HG02610 (cell line): ENCODE measurements around the gene COX19.
"Not testable (repeated sequence)": the region's sequence is repeated elsewhere in the genome, so short reads cannot be mapped to it uniquely, and the experiment has no call there.

Experiments used
- ATAC-seq: cut with Tn5 transposase; IDR thresholded peaks from one replicate; pipeline ENCODE4 v1.9.1; 2021; ENCODE audit warnings: mild to moderate bottlenecking, moderate library complexity; ENCODE audit not compliant: unreplicated experiment

The COX19 gene

DNA sequence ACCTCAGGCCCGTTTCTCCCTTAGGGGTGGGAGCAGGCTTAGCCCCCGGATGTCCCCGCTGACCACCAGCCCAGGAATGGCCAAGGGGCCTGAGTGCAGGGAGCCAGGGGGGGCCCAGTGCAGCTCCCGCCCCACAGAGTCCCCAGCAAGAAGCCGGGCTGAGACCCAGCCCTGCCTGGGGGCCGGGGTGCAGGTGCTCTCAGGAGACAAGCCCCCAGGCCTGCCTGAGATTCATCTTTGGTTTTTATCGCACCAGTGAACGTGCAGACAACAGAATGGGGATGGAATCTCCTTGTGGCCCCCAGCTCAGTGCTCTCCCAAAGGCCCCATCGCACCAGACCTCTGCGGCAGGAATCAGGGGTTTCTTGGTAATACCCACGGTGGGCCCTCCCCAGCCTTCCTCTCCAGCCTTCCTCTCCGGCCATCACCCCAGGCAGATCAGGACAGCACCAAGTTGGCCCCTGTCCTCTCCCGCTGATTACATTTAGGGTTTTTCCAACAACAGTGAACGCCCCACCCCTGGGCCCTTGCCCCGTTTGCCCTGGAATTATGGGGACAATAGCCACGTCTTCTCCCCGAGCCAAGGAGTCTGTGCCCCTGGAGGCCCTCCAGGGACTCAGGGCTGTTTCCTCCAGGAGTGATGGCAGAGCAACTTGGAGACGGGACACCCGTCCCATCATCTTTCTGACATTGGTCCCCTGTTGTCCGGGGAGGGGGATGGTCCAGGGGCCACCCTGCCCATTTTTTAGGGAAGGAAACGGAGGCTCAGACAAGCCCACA is 43.3 kb downstream of the COX19 start:
- ATAC-seq = no peak

DNA sequence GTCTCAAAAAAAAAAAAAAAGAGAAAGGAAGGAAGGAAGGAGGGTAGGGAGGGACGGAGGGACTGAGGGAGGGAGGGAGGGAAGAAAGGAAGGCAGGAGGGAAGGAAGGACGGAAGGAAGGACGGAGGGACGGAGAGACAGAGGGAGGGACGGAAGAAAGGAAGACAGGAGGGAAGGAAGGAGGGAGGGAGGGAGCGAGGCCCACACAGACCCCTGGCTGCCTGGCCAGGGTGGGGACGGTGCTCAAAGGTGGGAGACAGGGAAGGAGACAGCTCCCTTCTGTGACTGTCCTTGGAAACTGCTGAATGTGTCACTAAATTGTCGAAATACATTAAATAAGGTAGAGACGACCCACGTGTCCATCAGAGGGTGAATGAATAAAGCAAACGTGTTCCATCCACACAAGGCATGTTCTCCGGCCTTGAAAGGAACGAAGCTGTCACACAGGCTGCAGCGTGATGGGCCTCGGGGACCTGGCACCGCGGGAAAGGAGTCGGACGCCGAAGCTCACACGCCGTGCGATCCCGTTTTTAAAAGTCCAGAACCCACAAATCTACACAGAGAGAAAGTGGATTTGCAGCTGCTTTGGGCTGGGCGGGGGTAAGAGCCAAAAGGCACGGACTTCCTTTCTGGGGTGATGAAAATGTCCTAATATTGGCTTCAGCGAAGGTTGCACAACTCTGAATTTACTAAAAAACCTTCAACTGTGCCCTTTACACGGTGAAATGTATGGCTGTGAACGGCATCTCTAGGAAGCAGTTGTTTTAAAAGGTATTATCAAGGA is 44.2 kb downstream of the COX19 start:
- no peak for ATAC-seq

DNA sequence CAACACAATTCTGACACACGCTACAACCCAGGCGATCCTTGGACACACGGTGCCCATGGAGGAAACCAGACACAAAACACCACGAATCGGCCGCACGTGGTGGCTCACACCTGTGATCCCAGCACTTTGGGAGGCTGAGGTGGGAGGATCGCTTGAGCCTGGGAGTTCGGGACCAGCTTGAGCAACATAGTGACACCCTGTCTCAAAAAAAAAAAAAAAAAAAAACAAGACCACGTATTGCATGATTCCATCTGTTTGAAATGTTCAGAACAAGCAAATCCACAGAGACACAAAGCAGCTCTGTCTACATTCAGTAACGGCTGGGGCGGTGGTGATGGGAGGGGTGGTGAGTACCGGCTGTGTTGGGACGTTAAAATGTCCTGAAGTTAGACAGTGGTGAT is 46.0 kb downstream of the COX19 start:
- ATAC-seq = no peak

DNA sequence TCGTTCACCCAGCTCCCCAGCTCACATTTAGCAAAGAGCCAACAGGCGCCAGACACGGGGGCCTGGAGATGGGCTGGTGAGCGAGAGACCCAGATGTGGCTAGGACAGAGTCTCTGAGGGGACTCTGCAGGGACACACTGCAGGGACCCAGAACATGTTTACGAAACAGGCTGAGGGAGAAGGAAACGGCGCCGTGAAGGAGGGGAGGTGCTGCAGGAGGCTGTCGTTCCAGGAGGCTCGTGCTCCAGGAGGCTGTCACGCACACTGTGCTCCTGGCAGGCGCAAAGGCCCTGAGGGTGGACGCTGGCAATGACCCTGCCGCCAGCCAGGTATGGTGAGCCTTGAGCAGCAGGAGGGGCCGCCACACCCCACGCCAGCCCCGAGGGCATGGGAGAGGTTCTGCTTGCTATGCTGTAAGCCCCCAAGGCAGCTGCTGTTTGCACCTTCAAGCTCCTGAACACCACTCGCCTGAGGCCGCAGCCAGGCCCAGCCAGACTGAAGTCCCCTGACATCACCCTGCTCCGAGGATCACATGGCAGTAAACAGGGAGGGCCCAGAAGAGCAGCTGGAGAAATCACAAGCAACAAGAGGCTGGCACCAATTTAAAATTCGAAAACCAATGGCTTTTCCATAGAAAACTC is 48.2 kb downstream of the COX19 start:
- ATAC-seq = no peak

DNA sequence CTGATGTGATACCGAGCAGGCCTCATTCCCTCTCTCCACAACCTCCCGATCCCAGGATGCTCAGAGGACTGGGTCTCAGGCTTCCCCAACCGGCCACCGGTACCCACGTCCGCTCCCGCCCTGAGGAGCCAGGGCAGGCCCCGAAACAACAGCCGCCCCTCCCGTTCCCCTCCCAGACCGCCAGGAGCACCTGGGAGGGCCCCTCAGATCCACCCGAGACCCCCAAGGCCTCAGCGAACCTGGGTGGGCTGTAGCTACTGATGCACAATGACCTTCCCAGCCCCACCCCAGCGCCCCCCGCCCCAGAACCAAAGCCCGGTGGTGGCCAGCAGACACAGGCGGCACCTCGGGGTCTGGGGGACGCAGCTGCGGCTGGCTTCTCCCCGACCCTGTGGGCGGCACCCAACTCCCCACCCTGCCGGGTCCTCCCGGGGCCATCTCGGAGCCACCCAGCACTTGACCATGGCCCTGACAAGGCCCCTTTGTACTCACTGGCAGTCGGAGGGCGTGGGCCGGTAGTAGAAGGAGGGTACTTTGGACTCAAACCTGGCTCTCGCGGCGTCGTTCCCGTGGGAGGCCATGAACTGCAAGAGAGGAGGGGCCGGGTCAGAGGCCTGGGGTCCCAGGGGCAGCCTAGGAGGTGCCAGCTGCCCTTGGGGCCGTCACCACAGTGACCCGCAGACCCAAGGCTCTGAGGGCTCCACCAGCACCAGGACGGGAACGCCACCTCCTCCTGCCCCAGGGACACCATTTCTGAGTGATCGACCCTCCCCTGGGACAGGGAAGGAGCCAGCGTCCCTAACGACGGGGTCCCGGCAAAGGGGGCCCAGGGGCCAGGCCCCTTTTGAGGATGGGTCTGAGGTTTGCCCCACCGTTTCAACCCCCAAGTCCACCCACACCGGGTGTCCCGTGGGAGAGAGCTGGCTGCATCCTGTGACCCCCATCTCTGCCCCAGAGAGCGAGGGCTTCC is 49.0 kb downstream of the COX19 start:
- ATAC-seq = no peak

DNA sequence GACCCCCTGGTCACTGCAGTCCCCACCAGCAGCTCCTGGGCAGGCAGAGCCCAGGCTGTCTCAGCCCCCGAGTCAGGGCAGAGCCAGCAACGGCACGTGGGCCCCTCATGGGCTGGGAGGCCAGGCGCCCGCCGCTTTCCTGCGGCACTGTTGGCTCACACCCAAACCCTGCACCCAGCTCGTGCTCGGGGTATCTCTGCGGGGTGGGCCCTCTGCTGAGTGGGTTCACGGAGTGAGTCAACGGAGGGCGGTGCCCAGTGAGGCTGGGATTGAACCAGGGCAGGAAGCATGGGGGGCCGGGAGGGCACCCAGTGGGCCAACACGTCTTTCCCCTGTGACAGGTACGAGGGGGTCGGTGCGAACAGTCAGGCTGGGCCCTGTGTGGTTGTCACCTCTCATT is 49.7 kb downstream of the COX19 start:
- no peak for ATAC-seq

DNA sequence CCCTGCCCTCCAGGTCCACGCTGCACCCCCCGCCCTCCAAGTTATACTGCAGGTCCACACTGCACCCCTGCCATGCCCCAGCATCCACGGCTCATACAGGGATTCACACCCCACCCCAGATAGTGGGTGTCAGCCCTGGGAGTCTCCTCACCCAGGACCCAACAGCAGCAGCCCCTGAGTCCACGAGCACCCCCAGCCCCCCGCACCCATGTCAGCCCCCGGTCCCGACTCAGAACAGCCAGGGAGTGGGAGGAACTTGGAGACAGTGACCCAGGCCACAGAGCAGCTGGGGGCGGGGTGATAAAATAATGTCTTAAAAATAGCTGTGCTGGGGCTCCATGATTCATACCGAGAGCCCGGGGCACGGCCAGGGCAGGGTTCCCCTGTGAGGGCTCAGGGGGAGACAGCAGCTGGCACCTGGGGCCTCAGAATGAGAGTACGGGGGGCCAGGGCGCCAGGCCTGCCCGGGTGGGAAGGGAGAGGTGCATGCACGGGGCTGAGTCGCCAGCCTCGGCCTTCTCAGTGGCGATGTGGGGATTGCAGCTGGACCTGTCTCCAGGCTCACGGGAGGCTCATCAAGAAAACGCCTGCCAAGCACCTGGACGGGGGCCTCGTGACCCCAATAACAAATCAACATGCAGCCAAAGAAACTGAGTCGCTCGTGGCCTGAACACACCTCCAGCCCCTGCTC is 50.7 kb downstream of the COX19 start:
- ATAC-seq = peak; percentile 36

DNA sequence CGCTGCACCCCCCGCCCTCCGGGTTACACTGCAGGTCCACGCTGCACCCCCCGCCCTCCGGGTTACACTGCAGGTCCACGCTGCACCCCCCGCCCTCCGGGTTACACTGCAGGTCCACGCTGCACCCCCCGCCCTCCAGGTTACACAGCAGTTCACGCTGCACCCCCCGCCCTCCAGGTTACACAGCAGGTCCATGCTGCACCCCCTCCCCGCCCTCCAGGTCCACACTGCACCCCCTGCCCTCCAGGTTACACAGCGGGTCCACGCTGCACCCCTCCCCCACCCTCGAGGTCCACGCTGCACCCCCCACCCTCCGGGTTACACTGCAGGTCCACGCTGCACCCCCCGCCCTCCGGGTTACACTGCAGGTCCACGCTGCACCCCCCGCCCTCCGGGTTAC is 51.3 kb downstream of the COX19 start:
- not testable (repeated sequence) for ATAC-seq

DNA sequence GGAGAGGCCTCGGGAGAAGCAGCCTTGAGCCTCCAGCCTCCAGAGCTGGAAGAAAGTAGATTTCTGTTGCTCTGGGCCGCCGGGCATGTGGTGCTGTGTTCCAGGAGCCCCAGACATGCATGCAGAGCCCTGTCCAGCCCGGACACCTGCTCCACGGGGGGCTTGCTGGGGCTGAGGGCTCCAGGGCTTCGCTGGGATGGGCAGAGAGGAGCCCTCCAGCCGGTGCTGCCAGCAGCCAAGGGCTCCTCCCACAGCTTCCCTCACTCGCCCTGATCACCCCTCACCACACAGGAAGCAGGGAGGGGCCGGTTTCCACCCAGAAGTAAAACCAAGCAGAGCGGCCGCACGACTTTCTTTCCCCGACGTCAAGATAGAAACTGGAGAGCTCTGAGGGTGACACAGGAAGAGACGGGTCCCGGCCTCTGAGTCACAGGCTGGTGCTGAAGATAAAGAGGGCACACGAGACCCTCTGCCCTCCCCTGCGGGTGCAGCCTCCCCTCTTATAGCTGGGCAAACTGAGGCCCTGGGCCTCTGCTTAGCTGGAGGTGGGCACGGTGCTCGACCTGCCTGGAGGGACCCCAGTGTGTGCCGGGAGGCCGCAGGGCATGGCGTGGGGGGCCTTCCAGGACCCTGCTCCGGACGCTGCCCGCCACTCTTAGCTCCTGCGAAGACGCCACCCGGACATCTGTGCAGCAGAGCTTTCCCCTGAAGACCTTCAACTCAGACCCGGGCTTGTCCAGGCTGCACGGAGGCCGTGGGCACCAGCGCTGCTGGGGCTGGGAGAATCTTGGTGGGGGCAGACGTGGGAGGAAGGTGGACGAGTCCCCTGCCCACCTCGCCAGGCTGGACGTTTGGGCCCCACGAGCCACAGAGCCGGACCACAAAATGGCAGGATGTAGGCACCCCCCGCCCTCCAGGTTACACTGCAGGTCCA is 52.0 kb downstream of the COX19 start:
- ATAC-seq = peak; percentile 67

DNA sequence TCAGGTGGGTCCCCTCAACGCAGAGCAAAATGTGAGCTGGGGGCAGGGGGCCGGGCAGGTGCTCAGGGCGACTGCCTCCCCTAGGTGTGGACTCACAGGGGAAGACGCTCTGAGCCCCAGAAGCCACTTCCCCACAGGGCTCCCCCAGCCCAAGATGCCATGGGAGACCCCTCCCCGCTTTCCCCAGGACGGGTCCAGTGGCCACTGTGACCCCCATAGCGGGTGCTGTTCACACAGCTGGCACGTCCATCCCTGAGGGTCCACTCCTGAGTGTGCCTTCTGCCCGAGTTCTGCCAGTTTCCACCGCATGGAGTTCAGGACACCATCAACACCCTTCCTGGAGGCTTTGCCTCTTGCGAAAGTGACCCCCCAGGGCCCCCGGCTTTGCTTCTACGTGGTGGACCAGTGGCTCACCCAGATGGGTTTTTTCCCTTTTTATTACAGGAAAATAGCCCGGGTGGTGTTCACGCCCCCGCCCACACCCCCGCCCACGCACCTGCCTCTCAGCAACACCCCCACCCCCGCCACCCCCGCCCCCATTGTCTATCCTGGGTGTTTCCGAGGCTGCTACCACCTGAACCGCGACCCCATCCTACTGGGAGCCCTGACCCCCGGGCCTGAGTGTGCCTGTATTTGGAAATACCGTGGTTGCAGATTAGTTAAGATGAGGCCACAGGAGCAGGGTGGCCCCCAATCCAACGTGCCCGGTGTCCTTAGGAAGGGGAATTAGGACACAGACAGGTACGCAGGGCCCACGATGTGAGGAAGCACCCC is 52.8 kb downstream of the COX19 start:
- no peak for ATAC-seq

DNA sequence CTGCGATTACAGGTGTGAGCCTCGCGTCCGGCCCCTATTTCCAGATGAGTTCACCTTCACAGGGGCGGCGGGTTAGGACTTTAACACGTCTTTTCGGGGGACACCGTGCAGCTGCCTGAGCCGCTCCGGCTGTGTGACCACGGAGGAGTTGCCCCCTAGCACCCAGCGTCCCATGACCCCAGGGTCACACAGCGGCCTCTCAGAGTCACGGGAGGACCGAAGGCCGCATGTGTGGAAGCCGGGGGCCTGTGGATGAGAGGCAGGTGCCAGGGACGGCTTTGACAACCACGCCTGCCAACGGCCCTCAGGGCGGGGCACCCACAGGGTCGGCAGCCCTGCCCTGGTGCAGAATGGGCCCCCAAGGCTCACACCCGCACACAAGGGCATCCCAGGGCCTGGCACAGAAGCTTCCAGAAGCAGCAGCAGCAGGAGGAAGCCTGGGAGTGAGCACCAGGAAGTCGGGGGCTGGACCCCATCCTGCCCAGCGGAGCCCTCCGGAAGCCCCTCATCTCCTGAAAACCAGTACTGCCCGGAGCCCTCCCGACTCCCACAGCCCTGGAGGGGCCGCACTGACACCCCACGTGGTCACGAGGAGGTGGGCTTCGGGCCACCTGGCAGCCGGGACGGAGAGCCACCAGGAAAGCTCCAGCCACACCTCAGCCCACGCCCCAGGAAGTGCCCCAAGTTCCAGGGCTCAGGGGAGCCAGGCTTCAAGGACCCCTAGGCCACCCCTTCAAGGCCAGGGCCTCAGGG is 53.6 kb downstream of the COX19 start:
- ATAC-seq = no peak

DNA sequence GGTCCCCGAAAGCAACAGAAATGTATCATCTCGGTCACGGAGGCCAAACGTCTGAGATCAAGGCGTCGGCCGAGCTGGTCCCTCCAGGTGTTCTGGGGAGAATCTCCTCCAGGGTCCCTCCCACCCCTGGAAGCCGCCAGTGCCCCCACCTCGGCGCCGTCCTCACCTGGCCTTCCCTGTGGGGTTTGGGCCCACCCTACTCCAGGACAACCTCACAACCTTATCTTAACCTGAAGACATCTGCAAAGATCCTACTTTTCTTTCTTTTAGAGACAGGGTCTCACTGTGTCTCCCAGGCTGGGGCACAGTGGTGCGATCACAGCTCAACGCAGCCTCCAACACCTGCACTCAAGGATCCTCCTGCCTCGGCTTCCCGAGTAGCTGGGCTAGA is 54.3 kb downstream of the COX19 start:
- no peak for ATAC-seq

DNA sequence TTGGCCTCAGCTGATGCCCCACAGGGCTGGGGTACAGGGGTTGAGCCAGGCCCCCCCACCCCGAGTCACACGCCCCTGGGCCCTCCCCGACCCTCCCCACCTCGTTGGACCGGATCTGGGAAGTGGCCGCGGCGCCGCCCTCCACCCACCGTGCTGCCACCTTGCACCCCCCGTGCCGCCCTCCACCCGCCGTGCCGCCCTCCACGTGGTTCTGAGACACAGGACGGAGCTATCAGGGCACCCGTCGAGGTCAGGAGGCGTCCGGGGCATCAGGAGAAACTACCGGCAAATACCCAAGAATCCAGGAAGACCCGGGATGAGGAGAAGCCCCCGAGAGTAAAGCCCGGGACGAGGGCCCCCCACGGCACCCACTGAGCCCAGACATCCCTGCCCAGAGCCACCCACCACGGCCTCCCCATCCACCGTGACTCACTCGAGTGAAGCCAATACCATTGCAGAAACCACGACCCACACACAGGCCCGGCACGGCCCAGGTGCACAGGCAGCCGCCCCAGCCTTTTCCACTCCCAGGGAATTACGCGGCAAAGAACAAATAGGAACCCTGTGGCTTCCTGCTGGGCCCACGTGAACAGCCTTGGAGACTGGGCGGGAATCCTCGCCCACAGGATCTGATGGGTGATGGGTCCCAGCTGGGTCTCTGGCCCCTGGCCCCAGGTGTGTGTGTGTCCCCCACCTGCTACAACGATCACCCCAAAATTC is 54.8 kb downstream of the COX19 start:
- ATAC-seq = no peak

DNA sequence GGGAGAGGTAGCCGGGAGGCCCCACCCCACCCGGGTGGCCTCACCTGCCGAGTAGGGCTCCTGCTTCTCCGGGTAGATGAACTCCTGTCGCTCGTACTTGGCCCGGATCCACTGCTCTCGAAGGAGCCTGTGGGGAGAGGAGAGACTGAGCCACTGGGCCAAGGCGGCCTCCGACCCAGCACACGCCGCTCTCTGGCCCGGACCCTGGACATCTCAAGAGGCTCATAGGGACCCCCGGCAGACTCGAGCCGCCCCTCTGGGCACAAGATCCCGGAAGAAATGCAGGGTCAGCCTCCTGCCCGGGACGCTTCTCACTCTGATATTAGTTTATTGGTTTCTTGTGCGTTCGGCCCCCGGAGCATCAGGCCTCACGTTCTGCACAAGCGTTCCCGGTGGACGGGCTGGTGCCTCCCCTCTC is 55.4 kb downstream of the COX19 start:
- ATAC-seq = no peak

DNA sequence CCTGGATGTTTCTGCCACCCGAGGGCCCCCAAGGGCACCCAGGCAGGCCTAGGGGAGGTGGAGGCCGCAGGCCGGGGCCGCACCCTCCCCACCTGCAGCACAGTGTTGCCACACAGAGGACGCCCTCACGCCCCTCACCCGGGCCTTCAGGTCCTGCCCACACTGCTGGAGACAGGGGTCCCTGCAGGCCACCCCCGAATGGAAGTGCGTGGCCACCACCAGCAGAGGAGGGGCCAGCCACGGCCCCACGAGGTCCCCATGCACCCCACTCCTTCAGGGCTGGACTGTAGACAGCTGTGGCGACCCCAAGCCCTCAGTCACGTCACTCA is 56.3 kb downstream of the COX19 start:
- ATAC-seq = no peak

DNA sequence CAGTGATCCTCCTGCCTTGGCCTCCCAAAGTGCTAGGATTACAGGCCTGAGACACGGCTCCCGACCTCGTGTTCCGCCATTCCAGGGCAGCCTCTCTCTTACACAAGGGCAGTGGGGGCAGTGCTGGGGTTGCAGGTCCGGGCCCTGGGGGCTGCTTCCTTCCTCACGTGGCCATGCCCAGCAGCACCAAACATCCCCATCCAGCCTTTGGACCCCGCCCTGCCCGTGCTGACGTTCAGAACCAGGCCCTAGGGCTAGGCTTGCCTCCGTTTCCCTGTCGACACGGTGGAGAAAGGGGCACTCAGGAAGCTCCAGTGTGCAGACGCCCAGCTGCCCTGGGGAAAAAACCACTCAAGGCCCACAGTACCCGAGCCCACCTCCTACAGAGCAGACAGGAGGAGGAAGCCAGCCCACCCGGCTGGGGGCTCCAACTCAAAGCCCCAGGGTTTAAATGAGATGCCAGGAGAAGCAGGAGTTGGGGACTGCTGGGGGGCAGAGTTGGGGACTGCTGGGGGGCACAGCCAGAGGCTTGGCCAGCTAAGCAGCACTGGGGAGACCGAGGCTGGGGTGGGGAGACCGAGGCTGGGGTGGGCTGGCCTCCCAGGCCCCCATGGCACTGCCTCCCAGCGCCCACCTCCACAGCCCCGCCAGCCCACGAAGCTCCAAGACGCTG is 56.8 kb downstream of the COX19 start:
- no peak for ATAC-seq

DNA sequence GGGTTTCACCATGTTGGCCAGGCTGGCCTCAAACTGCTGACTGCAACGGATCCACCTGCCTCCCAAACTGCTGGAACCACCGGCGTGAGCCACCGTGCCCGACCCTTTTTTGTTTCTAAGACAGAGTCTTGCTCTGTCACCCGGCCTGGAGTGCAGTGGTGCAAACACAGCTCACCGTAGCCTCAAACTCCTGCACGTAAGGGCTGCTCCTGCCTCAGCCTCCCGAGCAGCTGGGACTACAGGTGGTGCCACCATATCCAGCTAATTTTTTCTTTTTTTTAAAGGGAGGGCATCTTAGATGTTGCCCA is 57.3 kb downstream of the COX19 start:
- no peak for ATAC-seq
